Measurements from ENCODE around the gene PARD3B.

GRCh38 chr2:205232086-205232485, 686.8 kb downstream of the PARD3B start:
- TF ChIP-seq EZH2phosphoT487 (IDR thresholded peaks at IDR 0.05; ENCODE audit: unreplicated experiment) (no peak), EZH2 (IDR thresholded peaks at IDR 0.05; ENCODE audit: low read depth, unreplicated experiment) (no peak), POLR2AphosphoS5 (IDR thresholded peaks at IDR 0.05; ENCODE audit: low read depth) (no peak)
- TF ChIP-seq, protein P1, sequence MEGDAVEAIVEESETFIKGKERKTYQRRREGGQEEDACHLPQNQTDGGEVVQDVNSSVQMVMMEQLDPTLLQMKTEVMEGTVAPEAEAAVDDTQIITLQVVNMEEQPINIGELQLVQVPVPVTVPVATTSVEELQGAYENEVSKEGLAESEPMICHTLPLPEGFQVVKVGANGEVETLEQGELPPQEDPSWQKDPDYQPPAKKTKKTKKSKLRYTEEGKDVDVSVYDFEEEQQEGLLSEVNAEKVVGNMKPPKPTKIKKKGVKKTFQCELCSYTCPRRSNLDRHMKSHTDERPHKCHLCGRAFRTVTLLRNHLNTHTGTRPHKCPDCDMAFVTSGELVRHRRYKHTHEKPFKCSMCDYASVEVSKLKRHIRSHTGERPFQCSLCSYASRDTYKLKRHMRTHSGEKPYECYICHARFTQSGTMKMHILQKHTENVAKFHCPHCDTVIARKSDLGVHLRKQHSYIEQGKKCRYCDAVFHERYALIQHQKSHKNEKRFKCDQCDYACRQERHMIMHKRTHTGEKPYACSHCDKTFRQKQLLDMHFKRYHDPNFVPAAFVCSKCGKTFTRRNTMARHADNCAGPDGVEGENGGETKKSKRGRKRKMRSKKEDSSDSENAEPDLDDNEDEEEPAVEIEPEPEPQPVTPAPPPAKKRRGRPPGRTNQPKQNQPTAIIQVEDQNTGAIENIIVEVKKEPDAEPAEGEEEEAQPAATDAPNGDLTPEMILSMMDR (conservative IDR thresholded peaks at IDR 0.05; ENCODE audit: low read depth in 2 of 2), result no peak
- TF ChIP-seq, protein P2, sequence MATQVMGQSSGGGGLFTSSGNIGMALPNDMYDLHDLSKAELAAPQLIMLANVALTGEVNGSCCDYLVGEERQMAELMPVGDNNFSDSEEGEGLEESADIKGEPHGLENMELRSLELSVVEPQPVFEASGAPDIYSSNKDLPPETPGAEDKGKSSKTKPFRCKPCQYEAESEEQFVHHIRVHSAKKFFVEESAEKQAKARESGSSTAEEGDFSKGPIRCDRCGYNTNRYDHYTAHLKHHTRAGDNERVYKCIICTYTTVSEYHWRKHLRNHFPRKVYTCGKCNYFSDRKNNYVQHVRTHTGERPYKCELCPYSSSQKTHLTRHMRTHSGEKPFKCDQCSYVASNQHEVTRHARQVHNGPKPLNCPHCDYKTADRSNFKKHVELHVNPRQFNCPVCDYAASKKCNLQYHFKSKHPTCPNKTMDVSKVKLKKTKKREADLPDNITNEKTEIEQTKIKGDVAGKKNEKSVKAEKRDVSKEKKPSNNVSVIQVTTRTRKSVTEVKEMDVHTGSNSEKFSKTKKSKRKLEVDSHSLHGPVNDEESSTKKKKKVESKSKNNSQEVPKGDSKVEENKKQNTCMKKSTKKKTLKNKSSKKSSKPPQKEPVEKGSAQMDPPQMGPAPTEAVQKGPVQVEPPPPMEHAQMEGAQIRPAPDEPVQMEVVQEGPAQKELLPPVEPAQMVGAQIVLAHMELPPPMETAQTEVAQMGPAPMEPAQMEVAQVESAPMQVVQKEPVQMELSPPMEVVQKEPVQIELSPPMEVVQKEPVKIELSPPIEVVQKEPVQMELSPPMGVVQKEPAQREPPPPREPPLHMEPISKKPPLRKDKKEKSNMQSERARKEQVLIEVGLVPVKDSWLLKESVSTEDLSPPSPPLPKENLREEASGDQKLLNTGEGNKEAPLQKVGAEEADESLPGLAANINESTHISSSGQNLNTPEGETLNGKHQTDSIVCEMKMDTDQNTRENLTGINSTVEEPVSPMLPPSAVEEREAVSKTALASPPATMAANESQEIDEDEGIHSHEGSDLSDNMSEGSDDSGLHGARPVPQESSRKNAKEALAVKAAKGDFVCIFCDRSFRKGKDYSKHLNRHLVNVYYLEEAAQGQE (IDR thresholded peaks at IDR 0.05; ENCODE audit: unreplicated experiment), result no peak
